ENCODE results near the gene MCEMP1. TPM values are rescaled to one million over a fixed set of nuclear protein-coding genes. Genes with fewer than 3 reads are reported as not detected.

Gene MCEMP1
- total RNA-seq, 2 donors from 2014 or later: 0.92 TPM; not detected in 1

- no peak for ATAC-seq (ENCODE audit: insufficient number of reproducible peaks, low FRiP score, low read depth)
- DNase-seq (ENCODE audit: low spot score): no peak
- Histone ChIP-seq H3K9me3 (no peaks in the 10 kb centered on the region), H3K27ac (no peak overlapping the region), H3K4me3 (no peak overlapping the region), H3K4me1 (ENCODE audit: control insufficient read depth in 1 of 2, low read depth in 2 of 2) (peaks cover 5 to 13% of the 10 kb centered on the region in 2 donors), H3K36me3 (peaks cover 22% of the 10 kb centered on the region), H3K27me3 (replicated peaks; ENCODE audit: insufficient read depth) (no peaks in the 10 kb centered on the region)
- no peak for TF ChIP-seq CTCF (IDR thresholded peaks at IDR 0.05)
Measured at GRCh38 chr19:7685546-7686445, 8.9 kb downstream of the MCEMP1 start.

- ATAC-seq (ENCODE audit: insufficient number of reproducible peaks, low FRiP score, low read depth) (no peak), DNase-seq (ENCODE audit: low spot score) (no peak)
- peaks cover under 1 to 4% of the 10 kb centered on the region in 2 donors for H3K4me1 ChIP-seq (ENCODE audit: control insufficient read depth in 1 of 2, low read depth in 2 of 2)
- H3K27ac ChIP-seq: no peak overlapping the region
- H3K9me3 ChIP-seq: no peaks in the 10 kb centered on the region
- H3K27me3 ChIP-seq (replicated peaks; ENCODE audit: insufficient read depth): no peaks in the 10 kb centered on the region
- no peak for TF ChIP-seq CTCF (IDR thresholded peaks at IDR 0.05)
- peaks cover 21% of the 10 kb centered on the region for H3K36me3 ChIP-seq
- H3K4me3 ChIP-seq: no peak overlapping the region
Measured at GRCh38 chr19:7687177-7687576, 10.3 kb downstream of the MCEMP1 start.

- no peaks in the 10 kb centered on the region for H3K27me3 ChIP-seq (replicated peaks; ENCODE audit: insufficient read depth)
- no peaks in the 10 kb centered on the region for H3K4me1 ChIP-seq (ENCODE audit: control insufficient read depth in 1 of 2, low read depth in 2 of 2)
- TF ChIP-seq CTCF (IDR thresholded peaks at IDR 0.05): no peak
- no peak overlapping the region for H3K4me3 ChIP-seq
- H3K36me3 ChIP-seq: peaks cover 4% of the 10 kb centered on the region
- DNase-seq (ENCODE audit: low spot score) (no peak), ATAC-seq (ENCODE audit: insufficient number of reproducible peaks, low FRiP score, low read depth) (no peak)
- no peak overlapping the region for H3K27ac ChIP-seq
- H3K9me3 ChIP-seq: no peaks in the 10 kb centered on the region
Measured at GRCh38 chr19:7689165-7689564, 12.3 kb downstream of the MCEMP1 start.

DNA sequence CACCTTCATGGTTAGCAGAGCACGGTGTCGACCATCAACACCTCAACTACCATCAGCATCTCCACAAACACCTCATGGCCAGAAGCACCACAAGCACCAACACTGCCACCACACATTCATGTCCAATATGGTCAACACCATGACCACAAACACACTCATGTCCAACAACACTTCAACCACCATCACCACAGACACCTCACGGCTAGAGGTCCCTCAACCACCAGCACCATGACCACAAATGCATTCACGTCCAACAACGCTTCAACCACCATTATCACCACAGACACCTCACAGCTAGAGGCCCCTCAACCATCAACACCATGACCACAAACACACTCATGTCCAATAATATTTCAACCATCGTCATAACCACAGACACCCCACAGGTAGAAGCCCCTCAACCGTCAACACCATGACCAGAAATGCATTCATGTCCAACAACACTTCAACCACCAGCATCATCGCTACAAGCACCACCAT lies 13.9 kb downstream of the MCEMP1 start:
- no peaks in the 10 kb centered on the region for H3K9me3 ChIP-seq
- H3K4me1 ChIP-seq (ENCODE audit: control insufficient read depth in 1 of 2, low read depth in 2 of 2): no peaks in the 10 kb centered on the region
- no peak overlapping the region for H3K4me3 ChIP-seq
- H3K36me3 ChIP-seq: no peaks in the 10 kb centered on the region
- no peak for DNase-seq (ENCODE audit: low spot score)
- ATAC-seq (ENCODE audit: insufficient number of reproducible peaks, low FRiP score, low read depth): no peak
- no peak overlapping the region for H3K27ac ChIP-seq
- no peak for TF ChIP-seq CTCF (IDR thresholded peaks at IDR 0.05)
- no peaks in the 10 kb centered on the region for H3K27me3 ChIP-seq (replicated peaks; ENCODE audit: insufficient read depth)

GRCh38 chr19:7691497-7691896 lies 14.6 kb downstream of the MCEMP1 start:
- H3K27me3 ChIP-seq (replicated peaks; ENCODE audit: insufficient read depth): no peaks in the 10 kb centered on the region
- no peaks in the 10 kb centered on the region for H3K36me3 ChIP-seq
- ATAC-seq (ENCODE audit: insufficient number of reproducible peaks, low FRiP score, low read depth): no peak
- H3K9me3 ChIP-seq: no peaks in the 10 kb centered on the region
- H3K4me3 ChIP-seq: no peak overlapping the region
- H3K4me1 ChIP-seq (ENCODE audit: control insufficient read depth in 1 of 2, low read depth in 2 of 2): no peaks in the 10 kb centered on the region
- DNase-seq (ENCODE audit: low spot score): no peak
- no peak overlapping the region for H3K27ac ChIP-seq
- TF ChIP-seq CTCF (IDR thresholded peaks at IDR 0.05): no peak
